ENCODE measurements around the gene C15orf39.

- TF ChIP-seq, protein P1, sequence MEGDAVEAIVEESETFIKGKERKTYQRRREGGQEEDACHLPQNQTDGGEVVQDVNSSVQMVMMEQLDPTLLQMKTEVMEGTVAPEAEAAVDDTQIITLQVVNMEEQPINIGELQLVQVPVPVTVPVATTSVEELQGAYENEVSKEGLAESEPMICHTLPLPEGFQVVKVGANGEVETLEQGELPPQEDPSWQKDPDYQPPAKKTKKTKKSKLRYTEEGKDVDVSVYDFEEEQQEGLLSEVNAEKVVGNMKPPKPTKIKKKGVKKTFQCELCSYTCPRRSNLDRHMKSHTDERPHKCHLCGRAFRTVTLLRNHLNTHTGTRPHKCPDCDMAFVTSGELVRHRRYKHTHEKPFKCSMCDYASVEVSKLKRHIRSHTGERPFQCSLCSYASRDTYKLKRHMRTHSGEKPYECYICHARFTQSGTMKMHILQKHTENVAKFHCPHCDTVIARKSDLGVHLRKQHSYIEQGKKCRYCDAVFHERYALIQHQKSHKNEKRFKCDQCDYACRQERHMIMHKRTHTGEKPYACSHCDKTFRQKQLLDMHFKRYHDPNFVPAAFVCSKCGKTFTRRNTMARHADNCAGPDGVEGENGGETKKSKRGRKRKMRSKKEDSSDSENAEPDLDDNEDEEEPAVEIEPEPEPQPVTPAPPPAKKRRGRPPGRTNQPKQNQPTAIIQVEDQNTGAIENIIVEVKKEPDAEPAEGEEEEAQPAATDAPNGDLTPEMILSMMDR (IDR thresholded peaks at IDR 0.05; ENCODE audit: insufficient read depth, low read length), result no peak
- TF ChIP-seq POLR2AphosphoS5 (IDR thresholded peaks at IDR 0.05; ENCODE audit: low read depth), result no peak
Observed at GRCh38 chr15:75194397-75194796, 7.3 kb upstream of the C15orf39 start.

All from HL-60 (cell line).